ENCODE data around the gene INTS6L.

INTS6L gene

DNA sequence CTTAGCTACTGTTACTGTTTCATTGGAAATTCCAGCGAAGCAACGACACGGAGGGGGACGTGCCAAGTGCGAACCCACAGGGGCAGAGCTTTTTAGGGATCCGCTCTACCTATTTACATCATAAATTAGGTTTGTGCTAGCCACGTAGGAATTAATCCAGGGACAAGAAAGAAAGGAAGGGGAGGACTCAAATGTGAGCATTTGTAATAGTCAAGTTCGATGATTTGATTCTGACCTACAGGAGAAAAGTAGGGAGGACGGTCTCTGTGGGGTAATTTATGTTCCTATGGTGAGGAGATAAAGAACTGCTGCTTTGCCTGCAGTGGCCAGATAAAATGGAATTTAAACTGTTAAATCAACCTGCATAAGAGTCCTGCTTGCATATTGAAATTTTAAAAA lies 1.7 kb downstream of the INTS6L start:
- TF ChIP-seq, protein P1, sequence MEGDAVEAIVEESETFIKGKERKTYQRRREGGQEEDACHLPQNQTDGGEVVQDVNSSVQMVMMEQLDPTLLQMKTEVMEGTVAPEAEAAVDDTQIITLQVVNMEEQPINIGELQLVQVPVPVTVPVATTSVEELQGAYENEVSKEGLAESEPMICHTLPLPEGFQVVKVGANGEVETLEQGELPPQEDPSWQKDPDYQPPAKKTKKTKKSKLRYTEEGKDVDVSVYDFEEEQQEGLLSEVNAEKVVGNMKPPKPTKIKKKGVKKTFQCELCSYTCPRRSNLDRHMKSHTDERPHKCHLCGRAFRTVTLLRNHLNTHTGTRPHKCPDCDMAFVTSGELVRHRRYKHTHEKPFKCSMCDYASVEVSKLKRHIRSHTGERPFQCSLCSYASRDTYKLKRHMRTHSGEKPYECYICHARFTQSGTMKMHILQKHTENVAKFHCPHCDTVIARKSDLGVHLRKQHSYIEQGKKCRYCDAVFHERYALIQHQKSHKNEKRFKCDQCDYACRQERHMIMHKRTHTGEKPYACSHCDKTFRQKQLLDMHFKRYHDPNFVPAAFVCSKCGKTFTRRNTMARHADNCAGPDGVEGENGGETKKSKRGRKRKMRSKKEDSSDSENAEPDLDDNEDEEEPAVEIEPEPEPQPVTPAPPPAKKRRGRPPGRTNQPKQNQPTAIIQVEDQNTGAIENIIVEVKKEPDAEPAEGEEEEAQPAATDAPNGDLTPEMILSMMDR (IDR thresholded peaks at IDR 0.05): no peak
- no peak for DNase-seq (ENCODE audit: low spot score)
- H3K27ac ChIP-seq: peak overlapping the region; percentile 66 to 93
- H3K4me3 ChIP-seq: peak overlapping the region; percentile 88

- Histone ChIP-seq H3K4me3 (no peak overlapping the region), H3K27ac (no peak overlapping the region)
- no peak for DNase-seq (ENCODE audit: low spot score)
- TF ChIP-seq, protein P1 (IDR thresholded peaks at IDR 0.05): no peak
These were observed 2.6 kb downstream of the INTS6L start for GRCh38 chrX:135522878-135523693.

DNA sequence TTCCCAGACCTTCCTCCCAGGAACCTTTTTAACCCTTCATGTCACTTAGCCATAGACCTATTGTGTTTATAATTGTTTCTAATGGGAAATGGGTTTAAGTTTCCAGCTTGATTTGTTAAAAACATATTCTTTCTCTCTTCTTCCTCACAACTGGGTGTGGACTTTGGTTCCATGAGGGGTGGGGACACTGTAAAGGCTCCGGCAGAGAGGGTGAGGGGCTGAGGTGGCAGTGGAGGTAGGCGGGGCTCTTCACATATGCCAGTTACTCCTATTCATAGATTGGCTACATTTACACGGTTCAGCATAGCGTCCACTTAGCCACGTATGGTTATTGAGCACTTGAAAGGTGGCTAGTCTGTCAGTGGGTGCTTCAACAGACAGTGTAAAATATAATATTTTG lies 7.8 kb downstream of the INTS6L start:
- DNase-seq (ENCODE audit: low spot score): no peak
- no peak overlapping the region for H3K27ac ChIP-seq
- TF ChIP-seq, protein P1 (IDR thresholded peaks at IDR 0.05): no peak
- H3K4me3 ChIP-seq: no peak overlapping the region

DNA sequence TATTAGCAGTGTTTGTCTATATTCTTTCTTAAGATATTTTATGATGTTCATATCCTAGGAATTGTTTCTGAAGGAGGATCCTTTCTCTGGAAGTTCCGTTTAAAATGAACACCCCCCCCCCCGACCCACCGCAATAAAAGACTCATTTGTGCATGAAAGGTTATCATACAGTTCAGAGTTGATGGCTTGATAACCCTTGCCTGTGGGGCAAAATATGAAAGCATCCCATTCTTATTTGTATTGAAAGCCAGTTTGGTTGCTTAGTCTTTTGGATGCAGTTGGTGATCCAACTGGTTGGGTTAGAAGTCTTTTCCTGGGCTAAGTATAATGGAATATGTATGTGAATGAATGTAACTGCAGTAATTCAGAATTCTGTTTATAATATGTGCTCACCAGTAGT lies 8.3 kb downstream of the INTS6L start:
- TF ChIP-seq, protein P1 (IDR thresholded peaks at IDR 0.05): no peak
- Histone ChIP-seq H3K27ac (no peak overlapping the region), H3K4me3 (no peak overlapping the region)
- DNase-seq (ENCODE audit: low spot score): no peak

DNA sequence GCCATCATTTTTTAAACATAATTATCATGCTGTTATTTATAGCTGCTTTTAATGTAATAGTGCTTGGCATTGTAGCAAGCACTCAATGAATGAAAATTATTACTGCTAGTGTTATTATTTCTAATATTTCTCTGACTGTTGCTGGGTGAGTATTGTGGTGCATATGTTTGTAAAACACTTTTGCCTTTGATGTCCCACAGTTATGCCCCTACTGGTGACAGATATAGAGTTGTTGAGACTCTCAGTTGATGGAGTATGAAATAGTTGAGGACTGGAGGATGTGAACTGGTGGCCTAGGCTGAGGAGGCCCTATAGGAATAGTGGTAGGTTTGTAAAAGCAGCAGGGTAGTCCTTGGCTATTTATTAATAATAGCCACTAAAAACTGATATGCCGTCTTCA lies 9.6 kb downstream of the INTS6L start:
- TF ChIP-seq, protein P1 (IDR thresholded peaks at IDR 0.05): no peak
- DNase-seq (ENCODE audit: low spot score): no peak
- Histone ChIP-seq H3K27ac (no peak overlapping the region), H3K4me3 (no peak overlapping the region)

DNA sequence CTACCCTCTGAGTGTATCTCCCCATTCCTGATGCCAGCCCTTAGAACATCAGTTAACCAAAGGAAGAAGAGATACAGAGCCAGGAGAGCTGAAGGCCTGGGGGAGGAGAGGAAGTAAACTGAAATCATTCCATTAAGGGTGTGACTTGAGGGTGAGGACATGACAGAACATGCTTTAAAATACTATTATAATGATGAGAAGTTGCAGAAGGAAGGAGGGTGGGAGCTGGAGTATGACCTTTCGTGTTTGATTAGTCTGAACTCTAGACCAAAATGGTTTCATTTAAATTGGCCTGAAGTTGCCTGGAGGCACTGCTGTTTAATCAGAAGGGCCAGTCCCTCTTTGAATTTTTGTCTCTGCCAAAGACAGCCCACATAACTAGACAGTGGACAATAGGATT lies 11.4 kb downstream of the INTS6L start:
- DNase-seq (ENCODE audit: low spot score): no peak
- no peak overlapping the region for H3K27ac ChIP-seq
- TF ChIP-seq, protein P1 (IDR thresholded peaks at IDR 0.05): no peak
- no peak overlapping the region for H3K4me3 ChIP-seq

All from coronary artery (tissue), 2 donors.